ENCODE data around the gene TMPRSS3.

GRCh38 chr21:42347601-42348327 is 48.1 kb downstream of the TMPRSS3 start:
- TF ChIP-seq CEBPB (tag; IDR thresholded peaks at IDR 0.05) (no peak), FOS (IDR thresholded peaks at IDR 0.05; ENCODE audit: extremely low read depth, insufficient read length) (no peak), ZNF507 (tag; conservative IDR thresholded peaks at IDR 0.05) (no peak), MXI1 (IDR thresholded peaks at IDR 0.05; ENCODE audit: low read depth, low read length) (no peak), CTCF (IDR thresholded peaks at IDR 0.05 in 2 of 3, conservative IDR thresholded peaks at IDR 0.05 in 1 of 3; ENCODE audit: insufficient read depth in 2 of 3, low read depth in 1 of 3, low read length in 3 of 3) (no peak), USF1 (CRISPR knock-in tag; IDR thresholded peaks at IDR 0.05) (no peak), ATF3 (IDR thresholded peaks at IDR 0.05) (no peak), ATF3 (CRISPR knock-in tag; conservative IDR thresholded peaks at IDR 0.05) (no peak), ZNF140 (CRISPR knock-in tag; IDR thresholded peaks at IDR 0.05) (no peak), CBX2 (IDR thresholded peaks at IDR 0.05; ENCODE audit: insufficient read depth, low read length, poor library complexity, severe bottlenecking) (no peak), CHD7 (IDR thresholded peaks at IDR 0.05; ENCODE audit: low read depth, low read length) (no peak)
